Inferior parietal cortex (tissue), 1 donor: ENCODE results near the gene PPM1L.
A peak's percentile ranks its signal among the peaks of the same experiment; 100 is the strongest.

Experiments
- DNase-seq: peaks from one replicate; pipeline ENCODE4 v3.0.0-alpha.2; 2016; ENCODE audit errors: extremely low spot score

Gene PPM1L

GRCh38 chr3:160808838-160809237 is 52.8 kb downstream of the PPM1L start:
- DNase-seq = no peak

GRCh38 chr3:160809453-160809852 is 53.4 kb downstream of the PPM1L start:
- DNase-seq = no peak

DNA sequence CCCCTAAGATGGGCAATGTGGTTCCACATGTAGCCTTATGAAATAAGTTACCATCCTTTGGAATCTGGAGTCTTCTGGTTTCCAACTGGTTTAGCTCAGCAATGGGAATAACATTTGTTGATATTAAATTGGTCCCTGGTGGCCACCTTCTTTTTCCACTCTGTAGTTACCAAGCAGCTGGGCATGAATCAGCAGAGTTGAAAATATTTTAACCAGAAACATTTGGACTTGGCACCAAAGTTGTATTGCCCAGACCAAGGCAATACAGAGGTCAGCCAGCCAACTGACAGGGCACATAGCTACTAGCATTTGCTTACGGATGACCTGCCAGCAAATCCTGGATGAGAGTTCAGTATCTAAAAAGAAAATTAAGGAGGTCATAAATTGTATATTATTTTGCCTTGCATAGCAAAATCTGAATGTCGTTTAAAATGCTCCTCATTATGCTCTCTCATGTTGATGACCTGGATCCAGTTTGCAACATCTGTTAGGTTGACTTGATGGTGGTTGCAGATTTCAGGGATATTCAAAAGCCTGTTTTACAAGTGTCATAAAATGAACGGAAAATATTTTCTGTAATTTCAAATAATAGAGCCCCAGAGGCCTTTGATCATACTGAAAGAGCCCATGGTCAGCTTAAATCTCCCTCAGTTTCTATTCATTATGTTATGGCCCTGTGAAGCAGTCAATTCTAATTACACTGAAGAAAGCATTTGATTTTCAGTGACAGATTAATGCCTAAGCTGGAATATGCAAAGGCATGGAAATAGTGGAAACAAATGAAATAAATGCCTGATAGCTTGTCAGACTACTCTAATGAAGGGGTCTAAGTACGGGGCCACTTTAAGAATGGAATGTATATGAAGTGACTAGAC is 54.6 kb downstream of the PPM1L start:
- no peak for DNase-seq

- DNase-seq = no peak
These were observed 55.2 kb downstream of the PPM1L start for GRCh38 chr3:160811237-160811548.

- DNase-seq = no peak
These were observed 56.3 kb downstream of the PPM1L start for GRCh38 chr3:160812304-160812703.

DNA sequence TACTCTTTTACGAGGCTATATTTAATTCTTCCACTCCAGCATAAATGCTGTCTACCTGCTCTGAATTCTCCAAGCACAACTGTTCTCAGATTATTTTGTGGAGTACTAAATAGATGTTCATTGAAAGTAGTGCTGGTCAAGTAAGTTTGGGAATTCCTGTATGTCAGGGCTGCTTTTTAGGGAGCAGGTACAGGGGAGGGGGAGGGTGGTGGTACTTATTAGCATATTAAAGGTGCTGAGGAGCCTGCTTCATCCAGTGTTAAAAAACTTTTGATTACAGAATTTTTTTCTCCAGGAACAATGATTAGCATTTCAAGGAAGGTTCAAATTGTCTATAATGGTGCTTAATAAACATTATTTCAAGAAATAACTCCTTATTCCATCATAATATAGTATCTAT is 59.2 kb downstream of the PPM1L start:
- no peak for DNase-seq

DNA sequence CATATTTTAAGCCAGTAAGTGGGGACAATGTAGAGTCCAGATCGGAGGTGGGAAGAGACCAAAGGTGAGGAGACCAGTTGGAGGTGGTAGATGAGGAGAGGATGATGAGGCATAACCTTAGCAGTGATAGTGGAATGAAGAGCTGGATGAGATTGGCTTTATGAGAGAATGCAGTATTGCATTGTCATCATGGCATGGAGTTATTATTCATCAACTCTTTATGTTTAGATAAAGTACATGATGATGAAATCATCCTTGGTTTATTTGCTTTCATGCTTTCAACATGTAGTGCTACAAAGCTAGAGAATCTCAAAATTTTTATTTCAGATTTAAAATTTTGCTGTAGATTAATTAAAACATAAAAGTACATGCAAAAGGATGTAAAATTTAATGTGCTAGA is 64.0 kb downstream of the PPM1L start:
- DNase-seq = no peak

GRCh38 chr3:160820430-160820829 is 64.4 kb downstream of the PPM1L start:
- DNase-seq = no peak

DNA sequence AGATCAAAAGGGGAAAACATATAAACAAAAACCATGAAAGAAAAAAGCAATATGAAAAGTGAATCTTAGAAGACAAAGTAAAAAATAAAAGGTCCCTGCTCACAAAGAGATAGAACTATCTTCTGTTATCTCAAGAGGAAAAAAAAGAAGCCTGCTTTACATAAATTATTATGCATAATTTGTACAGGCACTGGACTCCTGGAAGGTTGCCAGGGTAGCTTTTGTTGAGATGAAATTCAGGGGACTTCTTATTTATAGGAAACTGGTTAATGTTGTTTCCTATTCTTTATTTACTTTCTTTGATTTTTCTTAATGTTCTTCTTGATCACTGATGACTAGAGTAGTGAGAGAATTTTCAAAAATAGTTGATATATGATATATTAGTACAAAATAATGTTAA is 66.9 kb downstream of the PPM1L start:
- no peak for DNase-seq

DNA sequence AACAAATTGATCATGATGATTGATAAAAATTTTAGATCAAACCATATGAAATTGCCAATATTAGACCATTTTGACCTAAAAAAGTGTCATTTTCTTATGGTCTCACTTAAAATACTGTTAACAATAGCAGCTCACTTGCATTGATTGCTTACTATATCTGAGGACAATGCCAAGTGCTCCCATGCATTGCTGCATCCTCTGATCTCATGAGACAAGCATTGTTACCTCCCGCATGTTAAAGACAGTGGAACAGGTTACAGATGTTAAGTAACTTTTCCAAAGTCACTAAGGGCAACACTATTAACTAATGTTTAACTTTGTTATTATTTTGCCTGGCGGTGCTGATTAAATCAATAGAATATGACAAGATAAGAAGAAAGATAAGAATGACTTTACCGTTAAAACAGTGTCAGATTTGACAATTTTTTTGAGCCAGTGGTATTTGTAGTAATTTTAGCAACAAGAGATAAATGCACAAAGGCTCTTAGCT is 69.3 kb downstream of the PPM1L start:
- no peak for DNase-seq

DNA sequence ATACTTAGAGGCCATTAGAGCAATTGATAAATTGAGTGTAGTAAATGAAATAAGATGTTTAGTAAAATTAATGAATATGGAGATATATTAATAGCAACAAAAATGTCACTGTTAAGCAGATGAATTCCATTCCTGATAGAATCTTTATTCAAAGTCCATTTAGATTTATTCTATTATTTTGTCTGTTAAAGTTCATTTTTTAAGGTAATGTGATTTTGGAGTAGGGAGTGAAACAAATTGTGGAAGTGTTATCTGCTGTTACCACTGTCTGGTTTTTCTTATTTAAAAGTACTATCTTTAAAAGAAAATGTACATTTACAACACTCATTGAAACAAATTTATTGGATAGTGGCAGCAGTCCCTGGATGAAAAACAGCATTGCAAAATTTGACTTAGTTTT is 70.4 kb downstream of the PPM1L start:
- DNase-seq = no peak

DNA sequence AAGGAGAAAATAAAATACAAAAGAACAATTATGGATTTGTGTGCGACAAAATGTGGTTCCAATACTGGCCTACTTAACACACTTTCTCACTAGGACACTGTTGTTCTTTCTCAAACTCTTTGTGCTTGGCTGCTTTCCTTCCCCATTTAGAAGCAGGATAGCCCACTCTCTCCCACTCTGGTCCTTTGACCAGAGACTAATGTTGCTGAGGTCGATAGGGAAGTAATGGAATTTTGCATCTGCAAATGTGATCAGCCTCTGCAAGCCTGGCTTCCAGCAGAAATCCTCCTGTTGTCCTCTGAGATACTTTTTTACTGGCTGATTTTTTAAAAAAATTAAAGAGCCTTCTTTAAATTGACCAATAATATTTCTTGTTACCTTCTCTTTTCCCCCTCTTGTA is 71.0 kb downstream of the PPM1L start:
- no peak for DNase-seq

- DNase-seq = no peak
These were observed 71.5 kb downstream of the PPM1L start for GRCh38 chr3:160827516-160827915.

GRCh38 chr3:160828880-160829279 is 72.8 kb downstream of the PPM1L start:
- no peak for DNase-seq

DNA sequence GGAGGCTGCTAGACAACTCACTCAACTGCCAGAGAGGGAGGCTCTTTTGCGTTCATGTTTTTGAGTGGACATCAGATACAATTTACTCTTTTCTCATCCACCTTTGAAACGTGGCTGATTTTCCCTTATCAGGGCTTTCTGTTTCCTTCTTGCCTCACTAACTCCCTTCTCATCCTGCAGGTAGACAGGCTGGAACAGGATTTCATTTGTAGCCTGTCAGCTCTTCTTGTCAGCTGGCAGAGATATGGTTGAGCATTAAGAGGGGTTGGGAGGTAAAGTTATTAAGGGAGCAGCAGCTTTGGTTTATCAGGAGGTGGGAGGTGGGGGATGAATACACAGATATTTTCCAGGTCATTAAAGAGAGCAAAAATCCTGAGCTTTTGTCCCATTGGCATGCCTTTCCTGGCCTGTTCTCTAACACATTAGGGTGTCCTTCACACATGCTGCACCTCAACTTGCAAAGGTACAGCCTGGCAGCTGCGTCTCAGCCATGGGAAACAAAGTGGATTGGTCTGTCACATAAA is 73.5 kb downstream of the PPM1L start:
- no peak for DNase-seq

DNA sequence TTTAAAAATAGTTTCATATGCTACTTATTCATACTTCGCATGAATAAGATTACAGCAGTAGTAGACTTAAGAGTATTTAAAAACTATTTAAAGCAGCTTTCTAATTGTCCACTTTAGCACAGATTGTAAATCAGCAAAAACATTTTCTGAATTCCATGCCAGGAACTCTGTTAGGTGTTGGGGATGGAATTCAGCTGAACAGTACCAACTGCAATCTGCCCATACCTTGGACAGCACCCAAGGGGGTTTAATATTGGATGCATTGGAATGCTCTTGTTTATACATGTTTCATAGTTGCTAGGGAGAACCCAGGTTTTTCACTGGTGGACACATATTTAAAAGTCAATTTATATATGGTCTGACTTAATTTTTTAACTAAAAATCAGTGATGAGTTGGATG is 74.8 kb downstream of the PPM1L start:
- no peak for DNase-seq

- no peak for DNase-seq
These were observed 75.4 kb downstream of the PPM1L start for GRCh38 chr3:160831401-160831800.

GRCh38 chr3:160837394-160837980 is 81.5 kb downstream of the PPM1L start:
- DNase-seq = no peak

- no peak for DNase-seq
These were observed 84.6 kb downstream of the PPM1L start for GRCh38 chr3:160840590-160840989.

DNA sequence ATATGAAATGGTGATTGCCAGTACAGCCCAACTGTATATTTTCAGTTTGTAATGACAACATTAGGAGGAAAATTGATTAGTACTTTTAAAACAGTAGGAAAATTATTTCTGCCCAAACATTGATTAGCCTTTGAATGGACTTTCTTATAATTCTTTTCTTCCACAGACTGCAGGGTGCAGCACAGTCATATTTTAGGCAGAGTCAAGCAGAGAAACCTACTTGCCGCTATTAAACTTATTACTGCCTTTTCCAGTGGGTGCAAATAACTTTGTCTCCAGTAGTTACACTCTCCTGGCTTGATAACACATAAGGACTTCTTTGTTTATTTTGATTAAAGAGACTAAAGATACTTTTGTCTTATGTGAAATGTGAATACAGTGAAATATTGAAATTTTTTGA is 85.4 kb downstream of the PPM1L start:
- peak; percentile 14 for DNase-seq

DNA sequence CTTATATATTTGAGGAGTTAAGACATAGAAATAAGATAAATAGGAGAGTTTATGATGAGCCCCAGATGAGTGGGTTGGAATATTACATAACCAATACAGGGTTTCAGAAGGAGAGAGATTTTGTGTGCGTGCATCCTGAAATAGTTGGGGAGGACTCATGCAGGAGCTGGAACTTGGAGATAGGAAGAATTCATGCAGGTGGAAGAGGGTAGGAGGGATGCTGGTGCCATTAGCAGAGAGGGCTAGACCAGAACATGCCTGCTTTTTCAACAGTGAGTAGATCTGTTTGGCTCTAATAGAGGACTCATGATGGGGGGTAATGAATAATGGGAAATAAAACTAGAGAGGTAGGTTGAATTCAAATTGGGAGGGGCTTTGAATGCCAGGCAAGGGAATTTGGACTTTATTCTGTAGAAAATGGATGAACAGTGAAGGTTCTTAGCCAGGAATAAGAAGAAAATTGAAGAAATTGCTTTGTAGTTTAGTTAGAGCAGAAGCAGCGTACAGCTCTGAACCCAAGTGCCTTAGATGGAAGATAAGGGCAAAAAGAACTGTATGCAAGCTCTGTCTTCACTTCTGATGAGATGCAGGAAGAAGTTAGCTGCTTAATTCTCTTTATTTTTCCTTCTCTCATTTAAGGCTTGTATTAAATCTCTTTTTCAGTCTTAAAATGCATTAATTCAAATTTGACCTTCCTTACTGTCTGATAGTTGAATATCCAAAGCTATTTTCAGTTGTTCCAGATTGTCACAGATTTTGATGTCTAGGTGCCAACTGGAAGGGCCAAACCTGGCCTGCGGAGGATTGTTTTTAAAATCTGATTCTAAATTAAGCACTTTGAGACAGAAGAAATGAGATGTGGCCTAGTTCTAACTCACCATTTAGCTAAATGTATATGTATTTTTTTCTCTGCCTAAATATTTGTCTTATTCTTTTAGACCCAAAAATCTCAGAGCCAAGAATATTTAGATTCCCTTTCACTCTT is 86.3 kb downstream of the PPM1L start:
- peak; percentile 32 for DNase-seq

- DNase-seq = no peak
These were observed 95.7 kb downstream of the PPM1L start for GRCh38 chr3:160851629-160852210.
